ENCODE data around the gene CCDC138.

DNA sequence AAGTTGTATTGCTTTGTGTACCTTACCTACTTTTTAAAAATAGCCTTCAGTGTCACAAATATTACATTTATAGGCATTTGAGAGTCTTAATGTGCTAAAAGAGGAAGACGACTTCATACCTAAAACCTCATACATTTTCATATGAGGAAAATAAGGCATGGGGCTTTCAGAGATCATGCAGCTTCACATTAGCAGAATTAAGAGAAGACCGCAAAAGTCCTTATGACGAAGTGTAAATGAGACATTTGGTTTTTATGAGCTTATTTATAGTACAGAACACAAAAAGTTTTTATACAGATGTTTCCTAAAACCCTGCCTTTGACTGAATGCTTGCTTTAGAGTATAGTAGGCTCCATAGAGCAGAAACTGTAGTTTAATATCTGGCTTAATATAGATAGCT lies 10.1 kb upstream of the CCDC138 start:
- TF ChIP-seq POLR2AphosphoS5 (IDR thresholded peaks at IDR 0.05; ENCODE audit: borderline replicate concordance, low read depth, low read length), result no peak
- TF ChIP-seq EZH2 (IDR thresholded peaks at IDR 0.05), result no peak
- TF ChIP-seq FOXP2 (optimal IDR thresholded peaks at IDR 0.05; ENCODE audit: control extremely low read depth, extremely low read length, insufficient read depth), result no peak

All from SK-N-MC (cell line).